GM12865 (cell line): ENCODE measurements around the gene NUDT8.
"Not testable (repeated sequence)": the region's sequence is repeated elsewhere in the genome, so short reads cannot be mapped to it uniquely, and the experiment has no call there.

Experiments
- DNase-seq: peaks from one replicate; pipeline ENCODE4 v3.0.0; 2010; ENCODE audit warnings: low read depth
- H3K4me3 ChIP-seq: 2 replicates; pipeline ENCODE4 v1.5.1; 2011; ENCODE audit warnings: mild to moderate bottlenecking, low read depth, low read length, control low read depth
- CTCF ChIP-seq: IDR thresholded peaks from 2 replicates; pipeline ENCODE4 v1.5.1; 2011; ENCODE audit warnings: low read length, control low read depth, low read depth, inconsistent platforms; ENCODE audit not compliant: insufficient read depth; ENCODE audit errors: missing control alignments

NUDT8 gene

GRCh38 chr11:67664696-67665540 is 35.2 kb upstream of the NUDT8 start:
- no peak overlapping the region for H3K4me3 ChIP-seq
- no peak for TF ChIP-seq CTCF
- no peak for DNase-seq

GRCh38 chr11:67664213-67664585 is 34.5 kb upstream of the NUDT8 start:
- no peak overlapping the region for H3K4me3 ChIP-seq
- DNase-seq, result no peak
- TF ChIP-seq CTCF, result no peak

GRCh38 chr11:67663532-67664212 is 33.9 kb upstream of the NUDT8 start:
- H3K4me3 ChIP-seq, result no peak overlapping the region
- TF ChIP-seq CTCF, result no peak
- DNase-seq, result no peak

- H3K4me3 ChIP-seq, result no peak overlapping the region
- no peak for TF ChIP-seq CTCF
- no peak for DNase-seq
Measured at GRCh38 chr11:67662835-67663531, 33.2 kb upstream of the NUDT8 start.

GRCh38 chr11:67662142-67662834 is 32.6 kb upstream of the NUDT8 start:
- H3K4me3 ChIP-seq, result no peak overlapping the region
- TF ChIP-seq CTCF, result no peak

GRCh38 chr11:67660752-67661151 is 31.0 kb upstream of the NUDT8 start:
- DNase-seq, H3K4me3 ChIP-seq: not testable (repeated sequence)

More at GRCh38 chr11:67662142-67662834, 32.6 kb upstream of the NUDT8 start:
- DNase-seq, result no peak

GRCh38 chr11:67659651-67660165 is 30.0 kb upstream of the NUDT8 start:
- not testable (repeated sequence) for H3K4me3 ChIP-seq, DNase-seq
